Ascending aorta (tissue), 2 donors: ENCODE results near the gene LGR4. TPM values are rescaled to one million over a fixed set of nuclear protein-coding genes. Genes with fewer than 3 reads are reported as not detected.

Experiments
- DNase-seq, 2 donors: peaks; one replicate each; pipeline ENCODE4 v3.0.0-alpha.2; 2019; ENCODE audit warnings: low spot score in 2 of 2
- H3K27ac ChIP-seq, 2 donors: fragments of 200-600 bp; sonication (generic); one replicate each; pipeline ENCODE4 v1.5.1; 2016 to 2017; ENCODE audit warnings: mild to moderate bottlenecking in 1 of 2
- H3K27me3 ChIP-seq: fragments of 200-600 bp; sonication (generic); one replicate; pipeline ENCODE4 v1.5.1; 2017
- H3K36me3 ChIP-seq, 2 donors: fragments of 200-600 bp; sonication (generic); one replicate each; pipeline ENCODE4 v1.5.1; 2016
- H3K4me1 ChIP-seq, 2 donors: fragments of 200-600 bp; sonication (generic); one replicate each; pipeline ENCODE4 v1.5.1; 2016 to 2017; ENCODE audit warnings: mild to moderate bottlenecking in 1 of 2
- H3K4me3 ChIP-seq, 2 donors: fragments of 200-600 bp; sonication (generic); one replicate each; pipeline ENCODE4 v1.5.1; 2016 to 2017; ENCODE audit warnings: mild to moderate bottlenecking in 1 of 2
- H3K9me3 ChIP-seq, 2 donors: fragments of 200-600 bp; sonication (generic); one replicate each; pipeline ENCODE4 v1.5.1; 2016
- intact Hi-C: fragments of 100-400 bp; cut with DNase I; formaldehyde crosslinking; loops from one replicate; pipeline ENCODE4 v1.15.1; 2023
- total RNA-seq: library from RNA; depleted of rRNA; stranded (reverse); fragments of >200 nt; gene quantifications from one replicate; pipeline ENCODE4 v1.1.0, GENCODE V29; 2016
- TF ChIP-seq, protein P1 (sequence below), 3 experiments: fragments of 200-600 bp in 2 of 3; fragments of 450-650 bp in 1 of 3; sonication (generic) in 2 of 3; IDR thresholded peaks; one replicate each; pipeline ENCODE4 v1.5.1; 2016 to 2019; ENCODE audit warnings: antibody characterized with exemption in 3 of 3, mild to moderate bottlenecking in 1 of 3, moderate library complexity in 1 of 3

The LGR4 gene
- total RNA-seq, 1 donor from 2014 or later = 46.8 TPM

DNA sequence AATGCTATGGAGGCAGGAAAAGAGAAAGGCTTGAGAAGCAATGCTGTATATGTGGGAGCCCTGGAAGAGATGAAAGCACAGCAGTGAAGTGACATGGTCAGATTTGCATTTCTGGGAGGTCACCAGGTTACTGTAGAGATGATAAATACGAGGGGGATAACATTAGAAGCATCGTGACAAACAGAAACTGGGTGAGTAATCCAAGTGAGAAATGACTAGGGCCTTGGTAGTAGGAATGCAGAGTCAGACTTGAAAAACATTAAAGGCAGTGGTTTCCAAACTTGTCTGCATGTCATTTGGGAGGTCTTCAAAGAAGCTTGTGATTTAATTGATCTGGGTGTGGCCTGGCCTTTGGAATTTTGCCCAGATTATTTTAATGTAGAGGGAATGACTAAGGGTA lies 153.5 kb downstream of the LGR4 start:
- no peak for DNase-seq
- intact Hi-C loops = no loop called here
- TF ChIP-seq, protein P1, sequence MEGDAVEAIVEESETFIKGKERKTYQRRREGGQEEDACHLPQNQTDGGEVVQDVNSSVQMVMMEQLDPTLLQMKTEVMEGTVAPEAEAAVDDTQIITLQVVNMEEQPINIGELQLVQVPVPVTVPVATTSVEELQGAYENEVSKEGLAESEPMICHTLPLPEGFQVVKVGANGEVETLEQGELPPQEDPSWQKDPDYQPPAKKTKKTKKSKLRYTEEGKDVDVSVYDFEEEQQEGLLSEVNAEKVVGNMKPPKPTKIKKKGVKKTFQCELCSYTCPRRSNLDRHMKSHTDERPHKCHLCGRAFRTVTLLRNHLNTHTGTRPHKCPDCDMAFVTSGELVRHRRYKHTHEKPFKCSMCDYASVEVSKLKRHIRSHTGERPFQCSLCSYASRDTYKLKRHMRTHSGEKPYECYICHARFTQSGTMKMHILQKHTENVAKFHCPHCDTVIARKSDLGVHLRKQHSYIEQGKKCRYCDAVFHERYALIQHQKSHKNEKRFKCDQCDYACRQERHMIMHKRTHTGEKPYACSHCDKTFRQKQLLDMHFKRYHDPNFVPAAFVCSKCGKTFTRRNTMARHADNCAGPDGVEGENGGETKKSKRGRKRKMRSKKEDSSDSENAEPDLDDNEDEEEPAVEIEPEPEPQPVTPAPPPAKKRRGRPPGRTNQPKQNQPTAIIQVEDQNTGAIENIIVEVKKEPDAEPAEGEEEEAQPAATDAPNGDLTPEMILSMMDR (IDR thresholded peaks at IDR 0.05) = no peak
- Histone ChIP-seq H3K27ac (no peak overlapping the region), H3K4me1 (no peaks in the 10 kb centered on the region), H3K27me3 (no peaks in the 10 kb centered on the region), H3K36me3 (no peaks in the 10 kb centered on the region), H3K4me3 (no peak overlapping the region), H3K9me3 (no peaks in the 10 kb centered on the region)

DNA sequence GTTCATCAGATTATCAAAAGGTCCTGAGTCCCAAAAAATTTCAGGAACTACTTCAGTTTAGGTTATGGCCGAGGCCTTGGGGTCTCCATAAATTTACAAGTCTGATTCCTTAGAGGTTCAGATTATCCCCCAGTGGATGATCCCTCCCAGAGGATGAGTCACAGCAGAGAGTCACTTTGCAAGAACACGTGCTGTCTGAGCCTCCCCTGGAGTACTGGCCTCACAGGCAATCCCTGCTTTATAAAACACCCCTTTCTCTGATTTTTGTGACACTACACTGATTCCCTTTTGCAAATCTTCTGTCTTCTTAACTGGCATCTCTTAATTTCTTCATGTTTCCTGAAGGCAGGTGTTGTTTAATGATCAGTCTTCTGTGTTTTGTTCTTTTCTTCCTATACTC lies 154.8 kb downstream of the LGR4 start:
- H3K27me3 ChIP-seq = no peaks in the 10 kb centered on the region
- no peaks in the 10 kb centered on the region for H3K4me1 ChIP-seq
- TF ChIP-seq, protein P1 (IDR thresholded peaks at IDR 0.05) = no peak
- H3K36me3 ChIP-seq = no peaks in the 10 kb centered on the region
- no peak overlapping the region for H3K27ac ChIP-seq
- intact Hi-C loops = no loop called here
- no peak for DNase-seq
- no peak overlapping the region for H3K4me3 ChIP-seq
- H3K9me3 ChIP-seq = no peaks in the 10 kb centered on the region

Other genes starting within 250 kb of the LGR4 start
- 1.6 TPM for gene CCDC34, start 109.6 kb downstream of the LGR4 start, total RNA-seq
- 15.1 TPM for gene LIN7C, start 34.0 kb upstream of the LGR4 start, total RNA-seq
- gene BDNF, start 227.7 kb upstream of the LGR4 start, total RNA-seq = 4.7 TPM